PFSK-1 (cell line): Measurements from ENCODE around the gene REEP5.

Experiments used
- FOXP2 ChIP-seq: optimal IDR thresholded peaks from 2 replicates; pipeline ENCODE3; 2011; ENCODE audit warnings: borderline replicate concordance, control low read depth, inconsistent platforms; ENCODE audit not compliant: insufficient read depth; ENCODE audit errors: extremely low read length, extremely low read depth
- POLR2AphosphoS5 ChIP-seq: IDR thresholded peaks from 2 replicates; pipeline ENCODE4 v1.6.1; 2012; ENCODE audit warnings: low read depth, mild to moderate bottlenecking, control low read depth, low read length, moderate library complexity
- REST ChIP-seq, 2 experiments: IDR thresholded peaks; 2 replicates each; pipeline versions ENCODE4 v1.6.1 to v1.8.0; 2011 to 2012; ENCODE audit warnings: low read depth in 2 of 2, low read length in 2 of 2, control low read depth in 1 of 2, inconsistent platforms in 1 of 2, mild to moderate bottlenecking in 1 of 2, moderate library complexity in 1 of 2; ENCODE audit not compliant: insufficient read depth in 1 of 2
- SIN3A ChIP-seq: IDR thresholded peaks from 2 replicates; pipeline ENCODE4 v1.6.1; 2012; ENCODE audit warnings: mild to moderate bottlenecking, low read length, moderate library complexity, borderline replicate concordance; ENCODE audit not compliant: insufficient read depth
- TAF1 ChIP-seq: IDR thresholded peaks from 2 replicates; pipeline ENCODE4 v1.6.1; 2012; ENCODE audit warnings: low read length, control low read depth, borderline replicate concordance; ENCODE audit not compliant: insufficient read depth

The REEP5 gene

GRCh38 chr5:112930082-112930344, 8.0 kb upstream of the REEP5 start:
- no peak for TF ChIP-seq REST (IDR thresholded peaks at IDR 0.05; ENCODE audit: insufficient read depth in 1 of 2, low read depth in 2 of 2, low read length in 2 of 2)
- TF ChIP-seq POLR2AphosphoS5 = no peak
- no peak for TF ChIP-seq TAF1
- no peak for TF ChIP-seq SIN3A
- TF ChIP-seq FOXP2 = no peak

GRCh38 chr5:112929336-112930081, 7.5 kb upstream of the REEP5 start:
- no peak for TF ChIP-seq POLR2AphosphoS5
- no peak for TF ChIP-seq SIN3A
- TF ChIP-seq TAF1 = no peak
- TF ChIP-seq FOXP2 = no peak
- TF ChIP-seq REST (IDR thresholded peaks at IDR 0.05; ENCODE audit: insufficient read depth in 1 of 2, low read depth in 2 of 2, low read length in 2 of 2) = no peak

- TF ChIP-seq REST (IDR thresholded peaks at IDR 0.05; ENCODE audit: insufficient read depth in 1 of 2, low read depth in 2 of 2, low read length in 2 of 2) (no peak), FOXP2 (no peak), POLR2AphosphoS5 (no peak)
These were observed 2.0 kb upstream of the REEP5 start for GRCh38 chr5:112923988-112924387.

- TF ChIP-seq FOXP2 (no peak), REST (IDR thresholded peaks at IDR 0.05; ENCODE audit: insufficient read depth in 1 of 2, low read depth in 2 of 2, low read length in 2 of 2) (no peak), POLR2AphosphoS5 (no peak), SIN3A (no peak), TAF1 (no peak)
These were observed 1.3 kb upstream of the REEP5 start for GRCh38 chr5:112923148-112923917.
